ENCODE measurements around the gene SF3A1.

Gene SF3A1

GRCh38 chr22:30371321-30371720 is 14.6 kb upstream of the SF3A1 start:
- H3K9ac ChIP-seq: no peak overlapping the region
- H3K9me3 ChIP-seq (ENCODE audit: control insufficient read depth, low read length): no peaks in the 10 kb centered on the region
- H3K4me3 ChIP-seq (ENCODE audit: low read depth, low read length): no peak overlapping the region
- H3K27me3 ChIP-seq (ENCODE audit: control insufficient read depth, insufficient read depth, low read length): no peaks in the 10 kb centered on the region
- no peaks in the 10 kb centered on the region for H3K4me1 ChIP-seq
- H3K27ac ChIP-seq: no peak overlapping the region
- H3K36me3 ChIP-seq (ENCODE audit: control insufficient read depth, insufficient read depth, low read length): no peaks in the 10 kb centered on the region
- no peak overlapping the region for H3K4me2 ChIP-seq (ENCODE audit: low read length)
- H3K79me2 ChIP-seq: no peaks in the 10 kb centered on the region
- H2AFZ ChIP-seq: no peak overlapping the region
- TF ChIP-seq, protein P1, sequence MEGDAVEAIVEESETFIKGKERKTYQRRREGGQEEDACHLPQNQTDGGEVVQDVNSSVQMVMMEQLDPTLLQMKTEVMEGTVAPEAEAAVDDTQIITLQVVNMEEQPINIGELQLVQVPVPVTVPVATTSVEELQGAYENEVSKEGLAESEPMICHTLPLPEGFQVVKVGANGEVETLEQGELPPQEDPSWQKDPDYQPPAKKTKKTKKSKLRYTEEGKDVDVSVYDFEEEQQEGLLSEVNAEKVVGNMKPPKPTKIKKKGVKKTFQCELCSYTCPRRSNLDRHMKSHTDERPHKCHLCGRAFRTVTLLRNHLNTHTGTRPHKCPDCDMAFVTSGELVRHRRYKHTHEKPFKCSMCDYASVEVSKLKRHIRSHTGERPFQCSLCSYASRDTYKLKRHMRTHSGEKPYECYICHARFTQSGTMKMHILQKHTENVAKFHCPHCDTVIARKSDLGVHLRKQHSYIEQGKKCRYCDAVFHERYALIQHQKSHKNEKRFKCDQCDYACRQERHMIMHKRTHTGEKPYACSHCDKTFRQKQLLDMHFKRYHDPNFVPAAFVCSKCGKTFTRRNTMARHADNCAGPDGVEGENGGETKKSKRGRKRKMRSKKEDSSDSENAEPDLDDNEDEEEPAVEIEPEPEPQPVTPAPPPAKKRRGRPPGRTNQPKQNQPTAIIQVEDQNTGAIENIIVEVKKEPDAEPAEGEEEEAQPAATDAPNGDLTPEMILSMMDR (IDR thresholded peaks at IDR 0.05): no peak

DNA sequence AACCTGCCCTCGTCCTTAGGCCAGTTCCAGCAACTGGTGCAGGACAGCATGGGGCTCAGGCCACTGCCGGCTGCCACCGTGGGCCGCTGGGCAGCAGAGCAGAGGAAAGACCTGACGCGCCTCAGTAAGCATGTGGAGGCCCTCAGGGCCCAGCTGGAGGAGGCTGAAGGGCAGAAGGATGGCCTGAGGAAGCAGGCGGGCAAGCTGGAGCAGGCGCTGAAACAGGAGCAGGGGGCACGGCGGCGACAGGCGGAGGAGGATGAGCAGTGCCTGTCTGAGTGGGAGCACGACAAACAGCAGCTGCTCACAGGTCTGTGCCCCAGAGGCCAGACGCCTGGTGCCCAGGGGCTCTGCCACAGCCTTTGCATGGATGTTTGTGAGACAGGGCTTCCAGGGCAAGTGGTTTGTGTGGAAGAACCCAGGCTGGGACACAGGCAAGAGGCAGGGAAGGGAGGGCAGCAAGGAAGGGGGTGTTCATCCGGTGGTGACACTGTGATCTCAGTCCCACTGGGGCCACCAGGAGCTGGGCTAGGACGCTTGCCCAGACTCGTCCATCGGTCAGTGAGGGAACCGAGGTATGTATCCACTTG is 14.0 kb upstream of the SF3A1 start:
- H3K4me1 ChIP-seq: no peaks in the 10 kb centered on the region
- no peak overlapping the region for H3K4me2 ChIP-seq (ENCODE audit: low read length)
- H3K36me3 ChIP-seq (ENCODE audit: control insufficient read depth, insufficient read depth, low read length): no peaks in the 10 kb centered on the region
- H3K79me2 ChIP-seq: no peaks in the 10 kb centered on the region
- H2AFZ ChIP-seq: no peak overlapping the region
- H3K27me3 ChIP-seq (ENCODE audit: control insufficient read depth, insufficient read depth, low read length): no peaks in the 10 kb centered on the region
- no peak overlapping the region for H3K4me3 ChIP-seq (ENCODE audit: low read depth, low read length)
- no peak overlapping the region for H3K27ac ChIP-seq
- no peaks in the 10 kb centered on the region for H3K9me3 ChIP-seq (ENCODE audit: control insufficient read depth, low read length)
- TF ChIP-seq, protein P1 (IDR thresholded peaks at IDR 0.05): no peak
- no peak overlapping the region for H3K9ac ChIP-seq

- H3K9me3 ChIP-seq (ENCODE audit: control insufficient read depth, low read length): no peaks in the 10 kb centered on the region
- no peaks in the 10 kb centered on the region for H3K36me3 ChIP-seq (ENCODE audit: control insufficient read depth, insufficient read depth, low read length)
- H3K4me3 ChIP-seq (ENCODE audit: low read depth, low read length): no peak overlapping the region
- H3K27ac ChIP-seq: no peak overlapping the region
- TF ChIP-seq, protein P1 (IDR thresholded peaks at IDR 0.05): no peak
- H3K4me2 ChIP-seq (ENCODE audit: low read length): no peak overlapping the region
- H2AFZ ChIP-seq: no peak overlapping the region
- H3K27me3 ChIP-seq (ENCODE audit: control insufficient read depth, insufficient read depth, low read length): no peaks in the 10 kb centered on the region
- H3K9ac ChIP-seq: no peak overlapping the region
- H3K79me2 ChIP-seq: no peaks in the 10 kb centered on the region
- H3K4me1 ChIP-seq: no peaks in the 10 kb centered on the region
Measured at GRCh38 chr22:30368420-30368819, 11.7 kb upstream of the SF3A1 start.

DNA sequence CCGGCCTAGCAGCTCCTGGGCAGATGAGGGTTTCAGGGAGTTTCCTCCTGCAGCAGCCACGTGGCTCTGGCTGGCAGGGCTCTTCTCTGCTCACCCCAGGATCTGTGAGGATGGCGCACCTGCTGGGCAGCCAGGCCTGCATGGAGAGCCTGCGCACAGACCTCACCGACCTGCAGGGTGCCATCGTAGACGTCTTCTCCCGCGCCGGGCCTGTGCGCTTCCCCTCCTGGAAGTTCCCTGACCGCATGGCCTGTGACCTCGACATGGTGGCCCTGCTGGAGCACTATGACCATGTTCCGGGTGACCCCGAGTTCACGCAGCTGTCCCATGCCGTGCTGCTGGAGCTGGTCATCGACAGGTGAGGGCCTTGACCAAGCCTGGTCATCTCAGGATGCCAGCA is 9.2 kb upstream of the SF3A1 start:
- no peaks in the 10 kb centered on the region for H3K36me3 ChIP-seq (ENCODE audit: control insufficient read depth, insufficient read depth, low read length)
- TF ChIP-seq, protein P1 (IDR thresholded peaks at IDR 0.05): no peak
- no peaks in the 10 kb centered on the region for H3K4me1 ChIP-seq
- no peak overlapping the region for H3K4me2 ChIP-seq (ENCODE audit: low read length)
- H2AFZ ChIP-seq: no peak overlapping the region
- H3K9me3 ChIP-seq (ENCODE audit: control insufficient read depth, low read length): no peaks in the 10 kb centered on the region
- no peak overlapping the region for H3K4me3 ChIP-seq (ENCODE audit: low read depth, low read length)
- H3K27ac ChIP-seq: no peak overlapping the region
- no peaks in the 10 kb centered on the region for H3K79me2 ChIP-seq
- no peak overlapping the region for H3K9ac ChIP-seq
- H3K27me3 ChIP-seq (ENCODE audit: control insufficient read depth, insufficient read depth, low read length): no peaks in the 10 kb centered on the region

GRCh38 chr22:30362651-30363281 is 6.1 kb upstream of the SF3A1 start:
- Histone ChIP-seq H3K4me2 (ENCODE audit: low read length) (no peak overlapping the region), H3K79me2 (no peaks in the 10 kb centered on the region), H3K9ac (no peak overlapping the region), H2AFZ (no peak overlapping the region), H3K9me3 (ENCODE audit: control insufficient read depth, low read length) (no peaks in the 10 kb centered on the region), H3K4me3 (ENCODE audit: low read depth, low read length) (no peak overlapping the region), H3K27me3 (ENCODE audit: control insufficient read depth, insufficient read depth, low read length) (no peaks in the 10 kb centered on the region), H3K4me1 (no peaks in the 10 kb centered on the region), H3K36me3 (ENCODE audit: control insufficient read depth, insufficient read depth, low read length) (no peaks in the 10 kb centered on the region), H3K27ac (no peak overlapping the region)
- TF ChIP-seq, protein P1 (IDR thresholded peaks at IDR 0.05): no peak
